GM12872 (cell line): ENCODE measurements around the gene OCA2.

Source experiments
- CTCF ChIP-seq: IDR thresholded peaks from 3 replicates; pipeline ENCODE4 v1.5.1; 2011; ENCODE audit warnings: low read depth, mild to moderate bottlenecking, low read length, moderate library complexity; ENCODE audit not compliant: insufficient read depth

The OCA2 gene

GRCh38 chr15:28049581-28049980 is 49.5 kb downstream of the OCA2 start:
- no peak for TF ChIP-seq CTCF

- no peak for TF ChIP-seq CTCF
Measured at GRCh38 chr15:28047277-28047676, 51.8 kb downstream of the OCA2 start.

GRCh38 chr15:28044121-28044672 is 54.9 kb downstream of the OCA2 start:
- no peak for TF ChIP-seq CTCF

GRCh38 chr15:28043691-28044091 is 55.4 kb downstream of the OCA2 start:
- TF ChIP-seq CTCF: no peak

GRCh38 chr15:28037969-28038590 is 61.0 kb downstream of the OCA2 start:
- TF ChIP-seq CTCF: no peak

GRCh38 chr15:28033443-28033842 is 65.7 kb downstream of the OCA2 start:
- no peak for TF ChIP-seq CTCF

GRCh38 chr15:28030801-28031200 is 68.3 kb downstream of the OCA2 start:
- TF ChIP-seq CTCF: no peak
